AG04450 (cell line): Measurements from ENCODE around the gene HERC3. TPM values are rescaled to one million over a fixed set of nuclear protein-coding genes. Genes with fewer than 3 reads are reported as not detected.

ENCODE experiments used
- CTCF ChIA-PET: fragments of 300-600, 350-600 bp; formaldehyde crosslinking; extraction: SDS; loops from one replicate; lab custom pipeline; 2022; ENCODE audit warnings: antibody characterized with exemption, inconsistent platforms; lab: Charles Lee
- POLR2A ChIA-PET: fragments of 350-600 bp; formaldehyde crosslinking; extraction: SDS; loops from one replicate; lab custom pipeline; 2021; ENCODE audit warnings: antibody characterized with exemption, inconsistent platforms; lab: Yijun Ruan, JAX
- DNase-seq: peaks from one replicate; pipeline ENCODE4 v3.0.0-alpha.2; 2011; ENCODE audit warnings: low read depth, low spot score
- H3K27ac ChIP-seq: one replicate; pipeline ENCODE4 v1.5.1; 2012; ENCODE audit warnings: low read depth, low read length, control low read depth
- H3K27me3 ChIP-seq: one replicate; pipeline ENCODE4 v1.6.0; 2012; ENCODE audit warnings: low read length; ENCODE audit not compliant: control insufficient read depth, insufficient read depth
- H3K4me3 ChIP-seq: 2 replicates; pipeline ENCODE4 v1.5.1; 2011; ENCODE audit warnings: mild to moderate bottlenecking, low read depth, low read length, control low read depth
- H3K9me3 ChIP-seq: 2 replicates; pipeline ENCODE4 v1.5.1; 2012; ENCODE audit warnings: low read length; ENCODE audit not compliant: control insufficient read depth, insufficient read depth
- CTCF ChIP-seq: IDR thresholded peaks from 2 replicates; pipeline ENCODE4 v1.5.1; 2011; ENCODE audit warnings: low read depth, low read length, control low read depth, inconsistent platforms
- polyA plus RNA-seq: library from polyadenylated mRNA; depleted of rRNA; stranded (reverse); fragments of >200 nt; gene quantifications from 2 replicates; pipeline ENCODE4 v1.2.3, GENCODE V29; 2011

Gene HERC3
- polyA plus RNA-seq, 1 experiment = 10.3 TPM

GRCh38 chr4:88584471-88584900, 7.8 kb upstream of the HERC3 start:
- TF ChIP-seq CTCF = no peak
- no peak overlapping the region for H3K4me3 ChIP-seq
- ChIA-PET CTCF (interaction anchor here (0.8 kb wide), 1 partner anchor 88 kb away, joined by 3 read pairs; no protein-coding TSS in a partner anchor), POLR2A (no interaction called here)
- no peak for DNase-seq
- H3K27ac ChIP-seq = no peak overlapping the region
- H3K27me3 ChIP-seq = no peaks in the 10 kb centered on the region
- no peaks in the 10 kb centered on the region for H3K9me3 ChIP-seq

GRCh38 chr4:88585917-88586316, 6.4 kb upstream of the HERC3 start:
- Histone ChIP-seq H3K27ac (no peak overlapping the region), H3K4me3 (no peak overlapping the region), H3K9me3 (no peaks in the 10 kb centered on the region), H3K27me3 (no peaks in the 10 kb centered on the region)
- no peak for DNase-seq
- POLR2A ChIA-PET = no interaction called here
- TF ChIP-seq CTCF = no peak
- CTCF ChIA-PET = interaction anchor here (0.7 to 0.8 kb wide), 2 partner anchors 12 to 46 kb away, joined by 3 read pairs; no protein-coding TSS in a partner anchor

- Histone ChIP-seq H3K27ac (no peak overlapping the region), H3K4me3 (no peak overlapping the region), H3K27me3 (no peaks in the 10 kb centered on the region), H3K9me3 (no peaks in the 10 kb centered on the region)
- DNase-seq = no peak
- CTCF ChIA-PET = interaction anchor here (1.2 kb wide), 1 partner anchor 14 kb away, joined by 3 read pairs; no protein-coding TSS in a partner anchor
- TF ChIP-seq CTCF = no peak
- POLR2A ChIA-PET = no interaction called here
Observed at GRCh38 chr4:88587306-88587705, 5.0 kb upstream of the HERC3 start.

GRCh38 chr4:88592600-88593448, 544 bp downstream of the HERC3 start:
- ChIA-PET POLR2A (interaction anchor here (1.0 kb wide), 1 partner anchor 31 kb away, joined by 4 read pairs; no protein-coding TSS in a partner anchor), CTCF (interaction anchor here (0.9 to 1.7 kb wide), 5 partner anchors 17 to 113 kb away, joined by 3 to 6 read pairs (median 5); no protein-coding TSS in a partner anchor)
- no peak for DNase-seq
- Histone ChIP-seq H3K27ac (no peak overlapping the region), H3K4me3 (peak overlapping the region; percentile 79), H3K9me3 (no peaks in the 10 kb centered on the region), H3K27me3 (no peaks in the 10 kb centered on the region)
- no peak for TF ChIP-seq CTCF
